ENCODE results near the gene ECM2.

ECM2 gene

DNA sequence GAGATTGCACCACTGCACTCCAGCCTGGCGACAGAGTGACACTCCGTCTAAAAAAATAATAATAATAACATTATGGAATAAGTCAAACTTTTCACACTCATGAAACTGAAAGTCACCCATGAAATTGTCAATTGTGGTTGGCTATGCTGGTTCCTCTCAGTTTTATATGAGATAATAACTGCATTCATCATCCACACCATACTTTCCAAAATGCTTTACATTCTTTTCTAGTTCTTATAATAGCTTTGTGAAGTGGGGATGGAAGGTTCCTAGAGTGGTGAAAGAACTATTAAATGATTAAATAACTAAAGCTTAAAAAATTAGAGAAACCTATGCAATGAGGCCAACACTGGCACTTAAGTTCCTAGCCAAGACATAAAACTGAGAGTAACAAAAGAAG lies 40.9 kb downstream of the ECM2 start:
- H2AFZ ChIP-seq (ENCODE audit: low read length): no peak overlapping the region
- H3K4me1 ChIP-seq (ENCODE audit: insufficient read depth, low read length, severe bottlenecking): no peaks in the 10 kb centered on the region
- no peak overlapping the region for H3K4me3 ChIP-seq (ENCODE audit: low read depth, low read length, poor library complexity, severe bottlenecking)
- H3K27me3 ChIP-seq (ENCODE audit: insufficient read depth, low read length): no peaks in the 10 kb centered on the region
- no peak overlapping the region for H3K27ac ChIP-seq (ENCODE audit: low read depth, low read length, poor library complexity, severe bottlenecking)
- H3K36me3 ChIP-seq (ENCODE audit: insufficient read depth, low read length): no peaks in the 10 kb centered on the region
- H3K79me2 ChIP-seq (ENCODE audit: insufficient read depth, low read length): no peaks in the 10 kb centered on the region
- TF ChIP-seq EZH2 (IDR thresholded peaks at IDR 0.05; ENCODE audit: borderline replicate concordance, low read length): no peak
- TF ChIP-seq, protein P1, sequence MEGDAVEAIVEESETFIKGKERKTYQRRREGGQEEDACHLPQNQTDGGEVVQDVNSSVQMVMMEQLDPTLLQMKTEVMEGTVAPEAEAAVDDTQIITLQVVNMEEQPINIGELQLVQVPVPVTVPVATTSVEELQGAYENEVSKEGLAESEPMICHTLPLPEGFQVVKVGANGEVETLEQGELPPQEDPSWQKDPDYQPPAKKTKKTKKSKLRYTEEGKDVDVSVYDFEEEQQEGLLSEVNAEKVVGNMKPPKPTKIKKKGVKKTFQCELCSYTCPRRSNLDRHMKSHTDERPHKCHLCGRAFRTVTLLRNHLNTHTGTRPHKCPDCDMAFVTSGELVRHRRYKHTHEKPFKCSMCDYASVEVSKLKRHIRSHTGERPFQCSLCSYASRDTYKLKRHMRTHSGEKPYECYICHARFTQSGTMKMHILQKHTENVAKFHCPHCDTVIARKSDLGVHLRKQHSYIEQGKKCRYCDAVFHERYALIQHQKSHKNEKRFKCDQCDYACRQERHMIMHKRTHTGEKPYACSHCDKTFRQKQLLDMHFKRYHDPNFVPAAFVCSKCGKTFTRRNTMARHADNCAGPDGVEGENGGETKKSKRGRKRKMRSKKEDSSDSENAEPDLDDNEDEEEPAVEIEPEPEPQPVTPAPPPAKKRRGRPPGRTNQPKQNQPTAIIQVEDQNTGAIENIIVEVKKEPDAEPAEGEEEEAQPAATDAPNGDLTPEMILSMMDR (IDR thresholded peaks at IDR 0.05; ENCODE audit: low read length): no peak
- H3K9me2 ChIP-seq (ENCODE audit: low read depth, low read length): no peaks in the 10 kb centered on the region
- no peaks in the 10 kb centered on the region for H3K9me3 ChIP-seq (ENCODE audit: low read length)
- no peaks in the 10 kb centered on the region for H3F3A ChIP-seq (ENCODE audit: insufficient read depth, low read length)
- no peak overlapping the region for H3K4me2 ChIP-seq (ENCODE audit: low read length)
- no peak overlapping the region for H3K9ac ChIP-seq (ENCODE audit: low read length)
- no peaks in the 10 kb centered on the region for H4K20me1 ChIP-seq (ENCODE audit: insufficient read depth, low read length)

DNA sequence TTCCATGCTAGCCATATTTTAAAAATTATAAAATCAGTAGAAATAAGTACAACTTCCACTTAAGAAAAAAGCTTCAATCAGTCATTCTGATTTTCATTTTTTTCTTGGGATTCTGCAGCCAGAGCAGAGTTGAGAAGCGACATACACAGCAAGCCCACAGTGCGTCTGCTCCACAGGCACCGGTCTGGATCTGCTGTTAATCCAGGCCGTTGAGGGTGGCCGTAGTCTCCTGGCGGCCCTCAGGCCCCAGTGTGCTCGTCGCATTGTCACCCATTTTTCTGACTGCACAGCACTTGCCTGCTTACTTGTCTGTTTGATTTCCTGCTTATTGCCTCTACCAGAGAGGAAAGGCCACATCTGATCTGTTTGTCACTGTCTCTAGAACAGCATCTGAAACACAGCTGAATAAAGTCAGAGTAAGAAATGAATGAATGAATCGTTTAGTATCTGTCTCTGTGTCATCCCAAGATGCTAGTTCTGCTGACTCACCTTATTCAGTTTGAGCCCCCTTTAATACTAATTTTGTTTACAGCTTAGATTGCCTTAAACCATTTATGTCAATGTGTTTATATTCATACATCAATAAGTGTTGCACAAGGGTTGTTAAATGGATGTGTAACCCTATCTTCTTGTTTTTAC lies 41.9 kb downstream of the ECM2 start:
- Histone ChIP-seq H3K4me1 (ENCODE audit: insufficient read depth, low read length, severe bottlenecking) (no peaks in the 10 kb centered on the region), H3K79me2 (ENCODE audit: insufficient read depth, low read length) (no peaks in the 10 kb centered on the region), H4K20me1 (ENCODE audit: insufficient read depth, low read length) (no peaks in the 10 kb centered on the region), H3K4me3 (ENCODE audit: low read depth, low read length, poor library complexity, severe bottlenecking) (no peak overlapping the region), H3K27ac (ENCODE audit: low read depth, low read length, poor library complexity, severe bottlenecking) (no peak overlapping the region), H3K9ac (ENCODE audit: low read length) (no peak overlapping the region), H3K9me2 (ENCODE audit: low read depth, low read length) (no peaks in the 10 kb centered on the region), H2AFZ (ENCODE audit: low read length) (no peak overlapping the region), H3K36me3 (ENCODE audit: insufficient read depth, low read length) (no peaks in the 10 kb centered on the region), H3K9me3 (ENCODE audit: low read length) (no peaks in the 10 kb centered on the region), H3K4me2 (ENCODE audit: low read length) (no peak overlapping the region), H3K27me3 (ENCODE audit: insufficient read depth, low read length) (no peaks in the 10 kb centered on the region), H3F3A (ENCODE audit: insufficient read depth, low read length) (no peaks in the 10 kb centered on the region)
- TF ChIP-seq, protein P1 (IDR thresholded peaks at IDR 0.05; ENCODE audit: low read length): no peak
- TF ChIP-seq EZH2 (IDR thresholded peaks at IDR 0.05; ENCODE audit: borderline replicate concordance, low read length): no peak

DNA sequence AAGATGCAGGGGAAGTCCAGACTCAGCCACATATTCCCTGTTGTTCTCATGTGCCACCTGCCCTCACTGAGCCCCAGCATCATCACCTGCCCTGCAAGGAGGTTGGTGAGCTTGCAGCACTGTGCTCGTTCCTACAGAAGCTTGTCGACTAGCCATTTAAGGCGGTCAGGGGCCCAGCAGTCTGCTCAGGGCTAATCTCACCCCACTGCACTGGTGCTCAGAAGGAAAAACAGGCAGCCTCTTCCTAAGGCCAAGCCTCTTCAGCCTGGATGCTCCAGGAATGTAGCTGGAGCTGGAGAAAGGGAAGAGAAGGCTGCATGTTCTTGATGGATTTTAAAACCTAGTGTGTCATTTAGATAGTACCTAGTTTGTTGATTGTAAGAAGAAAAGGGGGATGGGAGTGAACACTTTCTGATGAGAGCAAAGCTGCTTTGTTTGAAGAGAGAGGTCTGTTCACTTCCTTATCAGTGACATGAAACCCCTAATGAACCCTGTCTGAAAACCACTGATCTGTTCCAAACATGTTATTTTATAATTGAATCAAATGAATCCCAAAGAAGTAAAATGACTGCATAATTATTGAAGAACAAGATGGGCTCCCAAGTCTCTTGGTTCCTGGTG lies 42.9 kb downstream of the ECM2 start:
- Histone ChIP-seq H3K4me1 (ENCODE audit: insufficient read depth, low read length, severe bottlenecking) (no peaks in the 10 kb centered on the region), H3K79me2 (ENCODE audit: insufficient read depth, low read length) (no peaks in the 10 kb centered on the region), H3K27ac (ENCODE audit: low read depth, low read length, poor library complexity, severe bottlenecking) (no peak overlapping the region), H3K9ac (ENCODE audit: low read length) (no peak overlapping the region), H3K4me2 (ENCODE audit: low read length) (no peak overlapping the region), H3K27me3 (ENCODE audit: insufficient read depth, low read length) (no peaks in the 10 kb centered on the region), H3K9me3 (ENCODE audit: low read length) (no peaks in the 10 kb centered on the region), H3K9me2 (ENCODE audit: low read depth, low read length) (no peaks in the 10 kb centered on the region), H3K4me3 (ENCODE audit: low read depth, low read length, poor library complexity, severe bottlenecking) (no peak overlapping the region), H3K36me3 (ENCODE audit: insufficient read depth, low read length) (no peaks in the 10 kb centered on the region), H4K20me1 (ENCODE audit: insufficient read depth, low read length) (no peaks in the 10 kb centered on the region), H3F3A (ENCODE audit: insufficient read depth, low read length) (no peaks in the 10 kb centered on the region), H2AFZ (ENCODE audit: low read length) (no peak overlapping the region)
- TF ChIP-seq, protein P1 (IDR thresholded peaks at IDR 0.05; ENCODE audit: low read length): no peak
- TF ChIP-seq EZH2 (IDR thresholded peaks at IDR 0.05; ENCODE audit: borderline replicate concordance, low read length): no peak
